Caco-2 (cell line): ENCODE data around the gene SNX30. TPM values are rescaled to one million over a fixed set of nuclear protein-coding genes. Genes with fewer than 3 reads are reported as not detected.

Experiments used
- BruUV-seq: library from RNA; stranded (reverse); fragments of 400-500 nt; replicated peaks from 2 replicates; lab custom pipeline; 2021; lab: Mats Ljungman, UMichigan
- CTCF ChIA-PET: fragments of 300-600 bp; sonication (Branson Sonifier 250); formaldehyde crosslinking; loops from one replicate; lab custom pipeline; 2022; ENCODE audit warnings: antibody characterized with exemption; lab: Charles Lee
- POLR2A ChIA-PET: fragments of 300-600 bp; sonication (Branson Sonifier 250); formaldehyde crosslinking; loops from one replicate; lab custom pipeline; 2022; ENCODE audit warnings: antibody characterized with exemption; lab: Charles Lee
- DNase-seq, 2 experiments: peaks; one replicate each; pipeline versions ENCODE4 v3.0.0 to v3.0.0-alpha.2; 2020 to 2022
- H3K27me3 ChIP-seq: replicated peaks from 2 replicates; pipeline ENCODE4 v1.6.0; 2011; ENCODE audit warnings: low read length; ENCODE audit not compliant: control insufficient read depth, insufficient read depth
- H3K36me3 ChIP-seq: 2 replicates; pipeline ENCODE4 v1.5.1; 2011; ENCODE audit warnings: low read length; ENCODE audit not compliant: control insufficient read depth, insufficient read depth
- H3K4me1 ChIP-seq: fragments of 250-450 bp; sonication (Bioruptor Pico); 2 replicates; pipeline ENCODE4 v1.5.1; 2020; ENCODE audit warnings: mild to moderate bottlenecking
- H3K4me3 ChIP-seq: 2 replicates; pipeline ENCODE4 v1.5.1; 2011; ENCODE audit warnings: low read depth, mild to moderate bottlenecking, control low read depth, low read length
- H3K9me3 ChIP-seq: fragments of 250-450 bp; sonication (Bioruptor Pico); 2 replicates; pipeline ENCODE4 v1.5.1; 2020; ENCODE audit warnings: mild to moderate bottlenecking, moderate library complexity
- H3K27ac Mint-ChIP-seq: one replicate; pipeline ENCODE4 v1.8.0; 2022; ENCODE audit warnings: mixed read lengths; ENCODE audit not compliant: unreplicated experiment
- H3K27me3 Mint-ChIP-seq: one replicate; pipeline ENCODE4 v1.8.0; 2022; ENCODE audit warnings: mixed read lengths; ENCODE audit not compliant: insufficient read depth, unreplicated experiment
- H3K36me3 Mint-ChIP-seq: one replicate; pipeline ENCODE4 v1.8.0; 2022; ENCODE audit warnings: mild to moderate bottlenecking, mixed read lengths; ENCODE audit not compliant: insufficient read depth, unreplicated experiment
- H3K4me1 Mint-ChIP-seq: one replicate; pipeline ENCODE4 v1.8.0; 2022; ENCODE audit warnings: low read depth, mixed read lengths; ENCODE audit not compliant: unreplicated experiment
- H3K4me3 Mint-ChIP-seq: one replicate; pipeline ENCODE4 v1.8.0; 2022; ENCODE audit warnings: mild to moderate bottlenecking, moderate library complexity, mixed read lengths; ENCODE audit not compliant: unreplicated experiment
- H3K9me3 Mint-ChIP-seq: one replicate; pipeline ENCODE4 v1.8.0; 2022; ENCODE audit warnings: mixed read lengths; ENCODE audit not compliant: unreplicated experiment
- intact Hi-C: fragments of 100-400 bp; cut with micrococcal nuclease; formaldehyde crosslinking; loops from one replicate; pipeline ENCODE4 v1.10.0; 2022; ENCODE audit not compliant: unreplicated experiment
- total RNA-seq: library from RNA; stranded (reverse); gene quantifications from 2 replicates; pipeline ENCODE4 v1.2.3, GENCODE V29; 2022
- TF ChIP-seq, protein P1 (sequence below), 2 experiments: fragments of 200-600 bp in 1 of 2; IDR thresholded peaks; 1 replicate in 1 of 2; 2 replicates in 1 of 2; pipeline versions ENCODE4 v1.5.1 to v1.8.0; 2011 to 2022; ENCODE audit warnings: antibody characterized with exemption in 1 of 2, control low read depth in 1 of 2, inconsistent platforms in 1 of 2, low read depth in 1 of 2, low read length in 1 of 2, mild to moderate bottlenecking in 1 of 2, moderate library complexity in 1 of 2; ENCODE audit not compliant: insufficient read depth in 1 of 2, severe bottlenecking in 1 of 2, unreplicated experiment in 1 of 2

The SNX30 gene
- total RNA-seq, 1 experiment from 2014 or later, result 21.8 TPM

DNA sequence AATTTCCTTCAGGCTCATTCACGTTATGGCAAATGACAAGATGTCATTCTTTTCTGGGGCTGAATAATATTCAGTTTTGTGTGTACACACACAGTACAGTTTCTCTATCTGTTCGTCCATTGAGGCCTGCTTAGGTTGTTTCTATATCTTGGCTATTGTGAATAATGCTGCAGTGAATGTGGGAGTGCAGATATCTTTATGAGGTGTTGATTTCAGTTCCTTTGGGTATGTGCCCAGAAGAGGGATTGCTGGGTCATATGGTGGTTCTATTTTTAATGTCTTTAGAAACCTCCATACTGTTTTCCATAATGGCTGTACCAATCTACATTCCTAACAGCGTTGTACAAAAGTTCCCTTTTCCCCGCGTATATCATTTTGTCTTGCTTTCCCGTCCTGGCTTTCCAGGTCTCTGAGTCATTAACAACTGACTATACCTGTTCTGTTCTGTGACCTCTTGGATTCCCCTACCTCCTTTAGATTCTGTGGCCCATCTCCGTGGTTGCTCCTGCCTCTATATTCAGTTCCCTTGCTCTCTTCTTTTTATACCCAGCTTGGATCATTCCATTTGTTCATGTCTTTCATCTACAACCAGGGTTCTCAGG is 6.8 kb downstream of the SNX30 start:
- peaks cover 67% of the 10 kb centered on the region for H3K4me1 Mint-ChIP-seq
- no peaks in the 10 kb centered on the region for H3K27me3 Mint-ChIP-seq
- Histone ChIP-seq H3K4me3 (no peak overlapping the region), H3K36me3 (no peaks in the 10 kb centered on the region), H3K27me3 (no peaks in the 10 kb centered on the region), H3K9me3 (no peaks in the 10 kb centered on the region), H3K4me1 (peaks cover 46% of the 10 kb centered on the region)
- no peaks in the 10 kb centered on the region for H3K36me3 Mint-ChIP-seq
- intact Hi-C loops, result no loop called here
- H3K4me3 Mint-ChIP-seq, result no peak overlapping the region
- TF ChIP-seq, protein P1, sequence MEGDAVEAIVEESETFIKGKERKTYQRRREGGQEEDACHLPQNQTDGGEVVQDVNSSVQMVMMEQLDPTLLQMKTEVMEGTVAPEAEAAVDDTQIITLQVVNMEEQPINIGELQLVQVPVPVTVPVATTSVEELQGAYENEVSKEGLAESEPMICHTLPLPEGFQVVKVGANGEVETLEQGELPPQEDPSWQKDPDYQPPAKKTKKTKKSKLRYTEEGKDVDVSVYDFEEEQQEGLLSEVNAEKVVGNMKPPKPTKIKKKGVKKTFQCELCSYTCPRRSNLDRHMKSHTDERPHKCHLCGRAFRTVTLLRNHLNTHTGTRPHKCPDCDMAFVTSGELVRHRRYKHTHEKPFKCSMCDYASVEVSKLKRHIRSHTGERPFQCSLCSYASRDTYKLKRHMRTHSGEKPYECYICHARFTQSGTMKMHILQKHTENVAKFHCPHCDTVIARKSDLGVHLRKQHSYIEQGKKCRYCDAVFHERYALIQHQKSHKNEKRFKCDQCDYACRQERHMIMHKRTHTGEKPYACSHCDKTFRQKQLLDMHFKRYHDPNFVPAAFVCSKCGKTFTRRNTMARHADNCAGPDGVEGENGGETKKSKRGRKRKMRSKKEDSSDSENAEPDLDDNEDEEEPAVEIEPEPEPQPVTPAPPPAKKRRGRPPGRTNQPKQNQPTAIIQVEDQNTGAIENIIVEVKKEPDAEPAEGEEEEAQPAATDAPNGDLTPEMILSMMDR (IDR thresholded peaks at IDR 0.05; ENCODE audit: insufficient read depth in 1 of 2, low read depth in 1 of 2, low read length in 1 of 2, severe bottlenecking in 1 of 2, unreplicated experiment in 1 of 2), result no peak
- no peaks in the 10 kb centered on the region for H3K9me3 Mint-ChIP-seq
- peak overlapping the region; percentile 50 for H3K27ac Mint-ChIP-seq
- POLR2A ChIA-PET, result no interaction called here
- BruUV-seq, result no TSS peak
- DNase-seq, result no peak
- CTCF ChIA-PET, result interaction anchor here (1.4 kb wide), 1 partner anchor 62 kb away, joined by 3 read pairs; no protein-coding TSS in a partner anchor

DNA sequence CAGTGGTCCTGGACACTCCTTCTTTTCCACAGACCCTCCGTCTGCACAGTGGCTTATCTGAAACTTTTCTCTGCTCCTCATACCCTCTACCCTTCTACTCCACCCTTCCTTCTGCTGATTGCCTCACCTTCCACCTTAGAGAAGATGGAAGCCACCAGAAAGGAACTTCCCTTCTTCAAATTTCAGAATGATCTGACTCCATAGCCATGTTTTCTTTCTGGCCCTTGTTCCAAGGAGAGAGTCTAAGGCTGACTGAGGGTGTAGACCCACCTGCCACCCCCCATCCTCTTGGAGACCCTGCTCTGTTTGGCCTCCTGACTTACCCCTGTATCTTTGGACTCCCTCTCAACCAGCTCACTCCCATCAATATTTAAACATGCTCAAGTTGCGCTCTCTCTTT is 7.4 kb downstream of the SNX30 start:
- no peaks in the 10 kb centered on the region for H3K27me3 ChIP-seq
- H3K9me3 ChIP-seq, result no peaks in the 10 kb centered on the region
- BruUV-seq, result no TSS peak
- H3K36me3 Mint-ChIP-seq, result no peaks in the 10 kb centered on the region
- intact Hi-C loops, result no loop called here
- ChIA-PET CTCF (interaction anchor here (1.4 kb wide), 1 partner anchor 62 kb away, joined by 3 read pairs; no protein-coding TSS in a partner anchor), POLR2A (no interaction called here)
- no peaks in the 10 kb centered on the region for H3K36me3 ChIP-seq
- no peaks in the 10 kb centered on the region for H3K27me3 Mint-ChIP-seq
- DNase-seq, result no peak
- peaks cover 46% of the 10 kb centered on the region for H3K4me1 ChIP-seq
- peaks cover 67% of the 10 kb centered on the region for H3K4me1 Mint-ChIP-seq
- no peak overlapping the region for H3K4me3 Mint-ChIP-seq
- TF ChIP-seq, protein P1 (IDR thresholded peaks at IDR 0.05; ENCODE audit: insufficient read depth in 1 of 2, low read depth in 1 of 2, low read length in 1 of 2, severe bottlenecking in 1 of 2, unreplicated experiment in 1 of 2), result no peak
- H3K9me3 Mint-ChIP-seq, result no peaks in the 10 kb centered on the region
- H3K27ac Mint-ChIP-seq, result peak overlapping the region; percentile 10
- H3K4me3 ChIP-seq, result no peak overlapping the region

DNA sequence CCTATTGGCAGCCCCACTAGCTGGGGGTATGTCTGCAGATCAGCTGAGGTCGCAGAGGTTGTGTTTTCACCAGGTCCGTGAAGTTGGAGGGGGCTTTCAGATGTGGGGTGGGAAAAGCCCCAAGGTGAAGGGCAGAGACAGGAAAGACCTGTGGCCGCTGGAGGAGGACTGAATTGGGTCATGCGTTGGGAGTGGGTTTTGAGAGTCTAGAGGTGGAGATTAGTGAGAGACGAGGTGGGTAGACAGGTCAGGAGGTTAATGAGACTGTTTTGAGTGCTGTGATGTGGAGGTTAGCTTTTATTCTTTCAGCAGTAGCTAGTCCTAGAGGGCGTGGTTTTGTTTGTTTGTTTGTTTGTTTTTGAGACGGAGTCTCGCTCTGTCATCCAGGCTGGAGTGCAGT is 10.3 kb downstream of the SNX30 start:
- H3K4me1 ChIP-seq, result peaks cover 42% of the 10 kb centered on the region
- peaks cover 9% of the 10 kb centered on the region for H3K36me3 Mint-ChIP-seq
- BruUV-seq, result no TSS peak
- TF ChIP-seq, protein P1 (IDR thresholded peaks at IDR 0.05; ENCODE audit: insufficient read depth in 1 of 2, low read depth in 1 of 2, low read length in 1 of 2, severe bottlenecking in 1 of 2, unreplicated experiment in 1 of 2), result no peak
- H3K27me3 ChIP-seq, result no peaks in the 10 kb centered on the region
- H3K4me3 Mint-ChIP-seq, result no peak overlapping the region
- H3K27ac Mint-ChIP-seq, result peak overlapping the region; percentile 55
- peaks cover 64% of the 10 kb centered on the region for H3K4me1 Mint-ChIP-seq
- no peak overlapping the region for H3K4me3 ChIP-seq
- ChIA-PET POLR2A (no interaction called here), CTCF (no interaction called here)
- no peaks in the 10 kb centered on the region for H3K9me3 Mint-ChIP-seq
- no peaks in the 10 kb centered on the region for H3K36me3 ChIP-seq
- H3K9me3 ChIP-seq, result no peaks in the 10 kb centered on the region
- no peak for DNase-seq
- intact Hi-C loops, result no loop called here
- no peaks in the 10 kb centered on the region for H3K27me3 Mint-ChIP-seq
